GM19025 (cell line): ENCODE data around the gene INKA2.

Experiments used
- ATAC-seq: cut with Tn5 transposase; IDR thresholded peaks from one replicate; pipeline ENCODE4 v1.9.1; 2021; ENCODE audit warnings: mild to moderate bottlenecking, low read depth, moderate library complexity; ENCODE audit not compliant: unreplicated experiment

The INKA2 gene

GRCh38 chr1:111734426-111734825 is 4.8 kb downstream of the INKA2 start:
- no peak for ATAC-seq

- ATAC-seq: no peak
Measured at GRCh38 chr1:111733992-111734341, 5.2 kb downstream of the INKA2 start.

GRCh38 chr1:111733183-111733991 is 5.8 kb downstream of the INKA2 start:
- ATAC-seq: no peak

GRCh38 chr1:111732718-111733117 is 6.5 kb downstream of the INKA2 start:
- no peak for ATAC-seq

GRCh38 chr1:111731956-111732355 is 7.2 kb downstream of the INKA2 start:
- no peak for ATAC-seq

- no peak for ATAC-seq
Measured at GRCh38 chr1:111730706-111731105, 8.5 kb downstream of the INKA2 start.

- no peak for ATAC-seq
Measured at GRCh38 chr1:111729946-111730681, 9.1 kb downstream of the INKA2 start.

- no peak for ATAC-seq
Measured at GRCh38 chr1:111729271-111729921, 9.8 kb downstream of the INKA2 start.

GRCh38 chr1:111727056-111727455 is 12.1 kb downstream of the INKA2 start:
- no peak for ATAC-seq

- ATAC-seq: no peak
Measured at GRCh38 chr1:111725192-111725591, 14.0 kb downstream of the INKA2 start.

- no peak for ATAC-seq
Measured at GRCh38 chr1:111723871-111724270, 15.3 kb downstream of the INKA2 start.

- ATAC-seq: no peak
Measured at GRCh38 chr1:111723091-111723806, 15.9 kb downstream of the INKA2 start.

- no peak for ATAC-seq
Measured at GRCh38 chr1:111720977-111721786, 18.0 kb downstream of the INKA2 start.

GRCh38 chr1:111720274-111720976 is 18.8 kb downstream of the INKA2 start:
- no peak for ATAC-seq

GRCh38 chr1:111719674-111720132 is 19.5 kb downstream of the INKA2 start:
- no peak for ATAC-seq

GRCh38 chr1:111719135-111719534 is 20.1 kb downstream of the INKA2 start:
- no peak for ATAC-seq

GRCh38 chr1:111717450-111717849 is 21.7 kb downstream of the INKA2 start:
- no peak for ATAC-seq

- ATAC-seq: no peak
Measured at GRCh38 chr1:111716333-111716732, 22.9 kb downstream of the INKA2 start.

- ATAC-seq: no peak
Measured at GRCh38 chr1:111709986-111710385, 29.2 kb downstream of the INKA2 start.
